K562 (cell line): ENCODE data around the gene THADA. TPM values are rescaled to one million over a fixed set of nuclear protein-coding genes. Genes with fewer than 3 reads are reported as not detected.

Experiments used
- ATAC-seq: fragments of 200-7000 bp; cut with Tn5 transposase; 3 replicates; pipeline ENCODE4 v1.9.1; 2020; ENCODE audit warnings: moderate library complexity
- BruUV-seq: library from RNA; stranded (reverse); fragments of 400-500 nt; replicated peaks from 2 replicates; lab custom pipeline; 2021; lab: Mats Ljungman, UMichigan
- CTCF ChIA-PET: fragments of 300-600 bp; formaldehyde crosslinking; extraction: SDS; loops from one replicate; lab custom pipeline; 2021; ENCODE audit warnings: low intra/inter-chr PET ratio; lab: Yijun Ruan, JAX
- POLR2A ChIA-PET: fragments of 300-600, 350-650 bp; sonication (Branson Sonifier 250); formaldehyde crosslinking; extraction: SDS; loops from one replicate; lab custom pipeline; 2021; ENCODE audit warnings: antibody characterized with exemption, inconsistent platforms; lab: Yijun Ruan, JAX
- DNase-seq, 4 experiments: peaks; one replicate each; pipeline versions ENCODE4 v3.0.0 to v3.0.0-alpha.2; 2011 to 2018; ENCODE audit warnings: low spot score in 3 of 4, mixed read lengths in 3 of 4; ENCODE audit errors: extremely low read depth in 1 of 4
- FAIRE-seq: peaks from 2 replicates; lab custom pipeline; 2011; peaks lifted over from hg19 to GRCh38; lab: Jason Lieb, UNC
- H2AFZ ChIP-seq: 2 replicates; pipeline ENCODE4 v1.6.0; 2011; ENCODE audit warnings: low read depth, low read length, control low read depth, inconsistent platforms
- H3K27ac ChIP-seq: fragments of 200-600 bp; 3 replicates; pipeline ENCODE4 v1.8.0; 2011; ENCODE audit warnings: low read depth, mild to moderate bottlenecking, control low read depth, inconsistent platforms, low read length, moderate library complexity, mixed read lengths; ENCODE audit errors: extremely low read depth
- H3K27me3 ChIP-seq, 2 experiments: fragments of 300-600 bp in 1 of 2; 2 replicates in 1 of 2; 3 replicates in 1 of 2; pipeline versions ENCODE4 v1.6.0 to v1.8.0; 2011; ENCODE audit warnings: inconsistent platforms in 2 of 2, low read length in 2 of 2, mild to moderate bottlenecking in 1 of 2, mixed read lengths in 1 of 2, moderate library complexity in 1 of 2; ENCODE audit not compliant: control insufficient read depth in 2 of 2, insufficient read depth in 2 of 2
- H3K36me3 ChIP-seq: fragments of 300-600 bp; 3 replicates; pipeline ENCODE4 v1.8.0; 2011; ENCODE audit warnings: mild to moderate bottlenecking, low read length, inconsistent platforms; ENCODE audit not compliant: control insufficient read depth, insufficient read depth
- H3K4me1 ChIP-seq, 2 experiments: fragments of 200-600 bp in 1 of 2; replicated peaks in 1 of 2; 2 replicates in 1 of 2; 3 replicates in 1 of 2; pipeline versions ENCODE4 v1.5.1 to v1.8.0; 2011; ENCODE audit warnings: inconsistent platforms in 2 of 2, low read length in 2 of 2, mild to moderate bottlenecking in 1 of 2, mixed read lengths in 1 of 2, moderate library complexity in 1 of 2; ENCODE audit not compliant: control insufficient read depth in 2 of 2, insufficient read depth in 2 of 2
- H3K4me2 ChIP-seq: 2 replicates; pipeline ENCODE4 v1.6.1; 2011; ENCODE audit warnings: low read length, control low read depth, inconsistent platforms, mixed read lengths; ENCODE audit not compliant: insufficient read depth
- H3K4me3 ChIP-seq: fragments of 200-600 bp; sonication (generic), shearing (Covaris generic); 2 replicates; pipeline ENCODE4 v1.5.1; 2016; ENCODE audit warnings: control low read depth, inconsistent platforms
- H3K79me2 ChIP-seq: fragments of 200-600 bp; 3 replicates; pipeline ENCODE4 v1.8.0; 2011; ENCODE audit warnings: low read length, inconsistent platforms; ENCODE audit not compliant: control insufficient read depth, insufficient read depth
- H3K9ac ChIP-seq, 2 experiments: 2 replicates each; pipeline versions ENCODE4 v1.6.0 to v1.6.1; 2011; ENCODE audit warnings: low read depth in 2 of 2, low read length in 2 of 2, control low read depth in 1 of 2, inconsistent platforms in 1 of 2, mild to moderate bottlenecking in 1 of 2, mixed read lengths in 1 of 2; ENCODE audit not compliant: insufficient read depth in 1 of 2
- H3K9me1 ChIP-seq: one replicate; pipeline ENCODE4 v1.6.0; 2011; ENCODE audit warnings: inconsistent platforms, mild to moderate bottlenecking, low read length, moderate library complexity; ENCODE audit not compliant: control insufficient read depth, insufficient read depth
- H3K9me3 ChIP-seq: replicated peaks from 2 replicates; pipeline ENCODE4 v1.5.1; 2011; ENCODE audit warnings: low read depth, low read length, inconsistent platforms; ENCODE audit not compliant: control insufficient read depth, insufficient read depth
- H4K20me1 ChIP-seq: replicated peaks from 2 replicates; pipeline ENCODE4 v1.6.1; 2011; ENCODE audit warnings: low read length, inconsistent platforms, mixed read lengths; ENCODE audit not compliant: control insufficient read depth, insufficient read depth
- CHD4 ChIP-seq: fragments of 200-600 bp; sonication (generic); IDR thresholded peaks from 3 replicates; pipeline ENCODE4 v1.6.1; 2012; ENCODE audit warnings: low read depth, mild to moderate bottlenecking, mixed read lengths, low read length, inconsistent platforms; ENCODE audit not compliant: insufficient read depth, insufficient replicate concordance, poor library complexity, severe bottlenecking
- DIDO1 ChIP-seq: fragments of 450-650 bp; IDR thresholded peaks from 2 replicates; pipeline ENCODE4 v1.6.1; 2016; ENCODE audit warnings: low read depth, missing biosample characterization, missing genetic modification characterization
- DNMT1 ChIP-seq: fragments of 450-650 bp; IDR thresholded peaks from 2 replicates; pipeline ENCODE4 v1.6.1; 2016; ENCODE audit warnings: antibody characterized with exemption, mild to moderate bottlenecking
- ELF2 ChIP-seq: fragments of 250-450 bp; sonication (Bioruptor Pico); IDR thresholded peaks from 2 replicates; pipeline ENCODE4 v1.5.0; 2021; ENCODE audit warnings: mild to moderate bottlenecking
- ETS2 ChIP-seq: IDR thresholded peaks from 2 replicates; pipeline ENCODE4 v1.6.1; 2016; ENCODE audit warnings: borderline replicate concordance, missing genetic modification characterization, mild to moderate bottlenecking, moderate library complexity, missing compliant biosample characterization; ENCODE audit not compliant: poor library complexity, severe bottlenecking
- FOXK1 ChIP-seq: sonication (generic); formaldehyde crosslinking; IDR thresholded peaks from 2 replicates; pipeline ENCODE4 v1.8.0; 2022; ENCODE audit warnings: missing genetic modification reagents, mild to moderate bottlenecking, borderline replicate concordance
- HNRNPK ChIP-seq: fragments of 200-400 bp; formaldehyde crosslinking; IDR thresholded peaks from one replicate; pipeline ENCODE4 v1.6.1; 2018; ENCODE audit warnings: mild to moderate bottlenecking, low read depth, low read length; ENCODE audit not compliant: poor library complexity, severe bottlenecking
- TSC22D4 ChIP-seq: fragments of 450-650 bp; IDR thresholded peaks from 2 replicates; pipeline ENCODE4 v1.6.1; 2016; ENCODE audit warnings: missing genetic modification characterization, missing biosample characterization, control low read depth
- ZNF165 ChIP-seq: fragments of 250-450 bp; sonication (Bioruptor Pico); IDR thresholded peaks from 2 replicates; pipeline ENCODE4 v1.4.0; 2020; ENCODE audit warnings: borderline replicate concordance
- ZNF436 ChIP-seq: fragments of 250-450, 450-650 bp; sonication (Bioruptor Pico); formaldehyde crosslinking; IDR thresholded peaks from 2 replicates; pipeline ENCODE4 v1.7.0; 2020; ENCODE audit warnings: mild to moderate bottlenecking
- in situ Hi-C: fragments of 300-500 bp; cut with MboI; formaldehyde crosslinking; loops from 4 replicates; pipeline ENCODE4 v1.15.0; 2018; ENCODE audit warnings: inconsistent platforms, mixed read lengths
- intact Hi-C: fragments of 100-400 bp; cut with micrococcal nuclease; formaldehyde crosslinking; loops from 2 replicates; pipeline ENCODE4 v1.14.2; 2022
- polyA plus RNA-seq, 8 experiments: library from polyadenylated mRNA; depleted of rRNA in 4 of 8; stranded (reverse) in 5 of 8; unstranded in 3 of 8; fragments of >200 nt; fragmentation: Nextera tagmentation in 2 of 8; fragmentation: Illumina TruSeq in 1 of 8; extraction: Ambion mirVana in 2 of 8; extraction: Trizol in 1 of 8; gene quantifications; 2 replicates each; pipeline versions ENCODE4 v1.2.1 to v1.2.3, GENCODE V29; 2011 to 2014; ENCODE audit warnings: inconsistent platforms in 1 of 8, missing spikeins in 1 of 8
- total RNA-seq, 7 experiments: library from RNA; depleted of rRNA in 6 of 7; stranded (reverse); fragments of >200 nt in 6 of 7; fragmentation: Illumina TruSeq in 2 of 7; extraction: Trizol in 2 of 7; gene quantifications; 2 replicates each; pipeline versions ENCODE4 v1.2.1 to v1.2.3, GENCODE V29; 2011 to 2021; ENCODE audit warnings: low replicate concordance in 1 of 7
- TF ChIP-seq, protein P1 (sequence below), 2 experiments: fragments of 450-650 bp; IDR thresholded peaks; 2 replicates each; pipeline ENCODE4 v1.6.1; 2016; ENCODE audit warnings: mild to moderate bottlenecking in 2 of 2, borderline replicate concordance in 1 of 2, low read depth in 1 of 2, moderate library complexity in 1 of 2

Gene THADA
- total and polyA plus RNA-seq, 9 of the 15 experiments (the other 6 are each of a cell fraction or from before 2014, with no cell fraction given), result 17.8 to 34.7 (median 31.9) TPM

DNA sequence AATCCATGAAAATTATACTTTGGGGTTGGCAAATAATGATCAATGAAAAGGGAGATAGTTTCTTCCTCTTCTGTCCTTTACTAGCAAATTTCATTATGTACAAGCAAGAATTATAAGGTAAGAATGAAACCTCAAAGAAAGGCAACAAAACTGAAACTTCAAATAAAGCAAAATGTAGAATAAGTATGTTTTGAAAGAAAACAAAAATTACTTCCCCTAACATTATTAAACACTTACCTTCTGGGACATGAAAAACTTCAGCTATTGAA lies 29.4 kb downstream of the THADA start:
- Histone ChIP-seq H3K27ac (no peak overlapping the region), H3K36me3 (peaks cover 46% of the 10 kb centered on the region; the same call in 2 of the 3 replicates), H3K4me3 (no peak overlapping the region), H3K4me1 (no peaks in the 10 kb centered on the region), H4K20me1 (no peaks in the 10 kb centered on the region), H3K9me1 (no peaks in the 10 kb centered on the region), H3K79me2 (no peaks in the 10 kb centered on the region), H3K4me2 (no peak overlapping the region), H2AFZ (no peak overlapping the region), H3K9ac (no peak overlapping the region), H3K9me3 (no peaks in the 10 kb centered on the region), H3K27me3 (no peaks in the 10 kb centered on the region)
- BruUV-seq, result no TSS peak
- no peak for ATAC-seq
- ChIA-PET CTCF (no interaction called here), POLR2A (interaction anchor here (0.6 to 2.0 kb wide), 4 partner anchors 10 to 610 kb away, joined by 3 to 6 read pairs (median 4); no protein-coding TSS in a partner anchor)
- in situ Hi-C loops (no loop called here), intact Hi-C loops (no loop called here)
- no peak for FAIRE-seq
- no peak for DNase-seq
- TF ChIP-seq ZNF436 (CRISPR knock-in tag), result no peak
- no peak for TF ChIP-seq TSC22D4
- TF ChIP-seq, protein P1, sequence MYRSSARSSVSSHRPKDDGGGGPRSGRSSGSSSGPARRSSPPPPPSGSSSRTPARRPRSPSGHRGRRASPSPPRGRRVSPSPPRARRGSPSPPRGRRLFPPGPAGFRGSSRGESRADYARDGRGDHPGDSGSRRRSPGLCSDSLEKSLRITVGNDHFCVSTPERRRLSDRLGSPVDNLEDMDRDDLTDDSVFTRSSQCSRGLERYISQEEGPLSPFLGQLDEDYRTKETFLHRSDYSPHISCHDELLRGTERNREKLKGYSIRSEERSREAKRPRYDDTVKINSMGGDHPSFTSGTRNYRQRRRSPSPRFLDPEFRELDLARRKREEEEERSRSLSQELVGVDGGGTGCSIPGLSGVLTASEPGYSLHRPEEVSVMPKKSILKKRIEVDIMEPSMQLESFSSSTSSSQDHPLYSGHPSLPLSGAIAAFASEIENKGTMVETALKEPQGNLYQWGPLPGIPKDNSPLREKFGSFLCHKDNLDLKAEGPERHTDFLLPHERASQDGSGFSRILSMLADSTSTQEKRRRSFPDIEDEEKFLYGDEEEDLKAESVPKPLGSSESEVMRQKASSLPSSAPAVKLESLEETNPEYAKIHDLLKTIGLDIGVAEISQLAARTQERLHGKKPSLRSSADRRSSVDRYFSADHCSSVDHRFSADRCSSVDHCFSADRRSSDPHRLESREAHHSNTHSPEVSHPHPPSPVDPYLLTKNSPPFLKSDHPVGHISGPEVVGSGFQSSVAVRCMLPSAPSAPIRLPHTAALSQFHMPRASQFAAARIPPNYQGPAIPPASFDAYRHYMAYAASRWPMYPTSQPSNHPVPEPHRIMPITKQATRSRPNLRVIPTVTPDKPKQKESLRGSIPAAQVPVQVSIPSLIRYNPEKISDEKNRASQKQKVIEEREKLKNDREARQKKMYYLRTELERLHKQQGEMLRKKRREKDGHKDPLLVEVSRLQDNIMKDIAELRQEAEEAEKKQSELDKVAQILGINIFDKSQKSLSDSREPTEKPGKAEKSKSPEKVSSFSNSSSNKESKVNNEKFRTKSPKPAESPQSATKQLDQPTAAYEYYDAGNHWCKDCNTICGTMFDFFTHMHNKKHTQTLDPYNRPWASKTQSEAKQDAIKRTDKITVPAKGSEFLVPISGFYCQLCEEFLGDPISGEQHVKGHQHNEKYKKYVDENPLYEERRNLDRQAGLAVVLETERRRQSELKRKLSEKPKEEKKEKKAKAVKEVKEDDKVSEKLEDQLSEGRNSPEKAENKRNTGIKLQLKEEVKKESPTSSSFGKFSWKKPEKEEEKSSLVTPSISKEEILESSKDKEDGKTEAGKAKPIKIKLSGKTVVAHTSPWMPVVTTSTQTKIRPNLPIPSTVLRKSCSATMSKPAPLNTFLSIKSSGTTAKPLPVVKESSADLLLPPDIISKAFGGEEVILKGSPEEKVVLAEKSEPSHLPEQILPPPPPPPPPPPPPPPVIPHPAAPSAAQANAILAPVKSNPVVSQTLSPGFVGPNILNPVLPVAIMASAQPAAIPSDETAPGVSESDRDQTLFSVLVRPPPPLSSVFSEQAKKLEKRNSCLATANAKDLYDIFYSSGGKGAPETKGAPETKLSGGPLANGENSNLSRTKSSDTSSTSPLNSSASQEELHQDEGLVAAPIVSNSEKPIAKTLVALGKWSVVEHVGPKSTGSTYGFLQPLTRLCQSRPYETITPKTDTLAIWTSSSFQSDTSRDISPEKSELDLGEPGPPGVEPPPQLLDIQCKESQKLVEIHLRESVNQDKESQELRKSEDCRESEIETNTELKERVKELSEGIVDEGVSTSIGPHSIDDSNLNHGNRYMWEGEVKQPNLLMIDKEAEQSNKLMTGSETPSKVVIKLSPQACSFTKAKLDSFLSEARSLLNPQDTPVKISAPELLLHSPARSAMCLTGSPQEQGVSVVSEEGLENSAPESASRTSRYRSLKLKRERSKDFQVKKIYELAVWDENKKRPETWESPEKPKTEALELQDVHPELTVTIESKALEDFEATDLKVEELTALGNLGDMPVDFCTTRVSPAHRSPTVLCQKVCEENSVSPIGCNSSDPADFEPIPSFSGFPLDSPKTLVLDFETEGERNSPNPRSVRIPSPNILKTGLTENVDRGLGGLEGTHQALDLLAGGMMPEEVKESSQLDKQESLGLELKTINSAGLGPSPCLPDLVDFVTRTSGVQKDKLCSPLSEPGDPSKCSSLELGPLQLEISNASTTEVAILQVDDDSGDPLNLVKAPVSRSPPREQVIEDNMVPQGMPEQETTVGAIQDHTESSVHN (IDR thresholded peaks at IDR 0.05; ENCODE audit: borderline replicate concordance in 1 of 2, low read depth in 1 of 2), result no peak
- no peak for TF ChIP-seq ZNF165
- no peak for TF ChIP-seq CHD4
- no peak for TF ChIP-seq DNMT1
- no peak for TF ChIP-seq ETS2 (tag)
- TF ChIP-seq HNRNPK, result no peak
- TF ChIP-seq FOXK1, result no peak
- no peak for TF ChIP-seq ELF2 (CRISPR knock-in tag)
- TF ChIP-seq DIDO1 (tag), result no peak
